Neural crest cell (in vitro differentiated cells): Measurements from ENCODE around the gene MBOAT1. TPM values are rescaled to one million over a fixed set of nuclear protein-coding genes. Genes with fewer than 3 reads are reported as not detected.

Experiments
- DNase-seq: peaks from one replicate; pipeline ENCODE4 v3.0.0; 2021; ENCODE audit warnings: low read depth, mixed read lengths, low spot score
- H3K27ac Mint-ChIP-seq: one replicate; pipeline ENCODE4 v1.8.0; 2021; ENCODE audit warnings: mild to moderate bottlenecking, mixed read lengths; ENCODE audit not compliant: unreplicated experiment
- H3K27me3 Mint-ChIP-seq: 2 replicates; pipeline ENCODE4 v1.8.0; 2021; ENCODE audit warnings: low read depth, mild to moderate bottlenecking, mixed read lengths
- H3K36me3 Mint-ChIP-seq: 2 replicates; pipeline ENCODE4 v1.8.0; 2021; ENCODE audit warnings: low read depth, mild to moderate bottlenecking, mixed read lengths
- H3K4me1 Mint-ChIP-seq: 2 replicates; pipeline ENCODE4 v1.8.0; 2021; ENCODE audit warnings: mixed read lengths
- H3K4me3 Mint-ChIP-seq: one replicate; pipeline ENCODE4 v1.8.0; 2021; ENCODE audit warnings: mild to moderate bottlenecking, mixed read lengths
- H3K9me3 Mint-ChIP-seq: 2 replicates; pipeline ENCODE4 v1.8.0; 2021; ENCODE audit warnings: mixed read lengths
- total RNA-seq: library from RNA; stranded (reverse); gene quantifications from 2 replicates; pipeline ENCODE4 v1.2.1, GENCODE V29; 2021
- TF ChIP-seq, protein P1 (sequence below): fragments of 200-600 bp; sonication (generic); conservative IDR thresholded peaks from 2 replicates; pipeline ENCODE4 v1.5.0; 2021; ENCODE audit warnings: antibody characterized with exemption, mild to moderate bottlenecking

Gene MBOAT1
- total RNA-seq, 1 donor from 2014 or later, result 11.4 TPM

DNA sequence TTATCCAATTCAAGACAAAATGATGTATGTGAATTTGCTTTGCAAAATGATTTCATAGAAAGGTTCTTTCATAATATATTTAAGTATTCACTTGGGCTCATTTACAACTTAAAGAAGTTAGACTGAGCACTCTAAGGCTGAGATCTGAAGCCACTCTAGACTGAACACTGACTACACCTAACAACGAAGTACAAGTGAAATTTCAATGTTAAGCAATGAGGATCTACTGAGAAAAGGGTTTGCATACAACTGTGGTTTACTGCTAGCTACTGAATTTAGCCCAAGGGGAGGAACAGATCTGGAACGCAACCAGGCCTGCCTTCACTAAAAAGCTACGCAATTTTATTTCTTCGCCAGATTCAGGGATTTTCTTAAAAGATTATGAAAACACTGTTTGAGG lies 106.4 kb downstream of the MBOAT1 start:
- H3K27ac Mint-ChIP-seq, result no peak overlapping the region
- TF ChIP-seq, protein P1, sequence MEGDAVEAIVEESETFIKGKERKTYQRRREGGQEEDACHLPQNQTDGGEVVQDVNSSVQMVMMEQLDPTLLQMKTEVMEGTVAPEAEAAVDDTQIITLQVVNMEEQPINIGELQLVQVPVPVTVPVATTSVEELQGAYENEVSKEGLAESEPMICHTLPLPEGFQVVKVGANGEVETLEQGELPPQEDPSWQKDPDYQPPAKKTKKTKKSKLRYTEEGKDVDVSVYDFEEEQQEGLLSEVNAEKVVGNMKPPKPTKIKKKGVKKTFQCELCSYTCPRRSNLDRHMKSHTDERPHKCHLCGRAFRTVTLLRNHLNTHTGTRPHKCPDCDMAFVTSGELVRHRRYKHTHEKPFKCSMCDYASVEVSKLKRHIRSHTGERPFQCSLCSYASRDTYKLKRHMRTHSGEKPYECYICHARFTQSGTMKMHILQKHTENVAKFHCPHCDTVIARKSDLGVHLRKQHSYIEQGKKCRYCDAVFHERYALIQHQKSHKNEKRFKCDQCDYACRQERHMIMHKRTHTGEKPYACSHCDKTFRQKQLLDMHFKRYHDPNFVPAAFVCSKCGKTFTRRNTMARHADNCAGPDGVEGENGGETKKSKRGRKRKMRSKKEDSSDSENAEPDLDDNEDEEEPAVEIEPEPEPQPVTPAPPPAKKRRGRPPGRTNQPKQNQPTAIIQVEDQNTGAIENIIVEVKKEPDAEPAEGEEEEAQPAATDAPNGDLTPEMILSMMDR, result no peak

DNA sequence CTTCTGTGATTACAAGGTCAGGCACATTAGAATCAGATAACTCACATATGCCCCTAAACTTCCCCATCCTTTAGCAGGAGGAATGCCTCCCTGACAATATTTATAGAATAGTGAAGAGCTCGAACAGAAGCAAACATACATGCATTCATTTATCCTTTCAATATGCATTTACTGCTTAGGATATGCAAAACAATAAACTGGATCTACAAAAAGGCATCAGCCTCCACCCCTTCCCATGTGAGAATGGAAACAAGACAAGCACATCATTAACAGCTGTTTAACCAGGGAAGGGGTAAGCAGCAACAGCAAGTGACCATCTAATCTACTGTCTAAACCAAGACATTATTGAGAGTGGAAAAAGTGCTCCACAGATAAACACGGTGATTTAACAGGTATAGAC lies 107.6 kb downstream of the MBOAT1 start:
- H3K27ac Mint-ChIP-seq, result no peak overlapping the region
- DNase-seq, result no peak
- H3K27me3 Mint-ChIP-seq, result no peaks in the 10 kb centered on the region
- TF ChIP-seq, protein P1, result no peak
- H3K36me3 Mint-ChIP-seq, result peaks cover 5% of the 10 kb centered on the region
- peaks cover 3% of the 10 kb centered on the region for H3K4me1 Mint-ChIP-seq
- no peak overlapping the region for H3K4me3 Mint-ChIP-seq
- H3K9me3 Mint-ChIP-seq, result no peaks in the 10 kb centered on the region

More for the DNA sequence above, 106.4 kb downstream of the MBOAT1 start:
- Mint-ChIP-seq H3K9me3 (no peaks in the 10 kb centered on the region), H3K4me1 (peaks cover 3% of the 10 kb centered on the region), H3K4me3 (no peak overlapping the region), H3K27me3 (no peaks in the 10 kb centered on the region), H3K36me3 (peaks cover 5% of the 10 kb centered on the region)
- no peak for DNase-seq

DNA sequence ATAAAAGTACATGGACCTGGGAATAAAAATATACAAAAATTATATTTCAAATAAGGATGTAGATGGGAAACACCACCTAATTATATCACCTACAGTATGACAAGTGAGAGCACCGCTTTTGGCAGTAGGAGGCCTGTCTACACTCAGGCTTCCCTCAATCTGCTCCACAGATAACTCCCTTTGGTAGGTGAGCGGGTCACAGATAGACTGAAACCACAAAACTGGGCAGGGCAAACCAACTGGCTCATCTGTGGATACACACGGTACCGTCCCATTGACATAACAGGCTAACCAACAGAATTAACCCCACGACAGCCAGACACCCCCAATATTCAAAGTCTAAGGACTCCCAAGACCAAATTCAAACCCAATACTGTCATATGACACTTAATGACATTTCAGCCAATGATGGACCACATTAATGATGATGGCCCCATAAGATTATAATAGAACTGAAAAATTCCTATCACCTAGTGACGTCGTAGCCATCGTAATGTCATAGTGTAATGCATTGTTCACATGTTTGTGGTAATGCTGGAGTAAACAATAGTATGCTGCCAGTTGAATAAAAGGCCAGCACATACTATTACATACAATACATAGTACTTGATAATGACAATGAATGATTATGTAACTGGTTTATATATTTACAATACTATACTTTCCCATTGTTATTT lies 109.7 kb downstream of the MBOAT1 start:
- DNase-seq, result no peak
- no peak overlapping the region for H3K4me3 Mint-ChIP-seq
- H3K36me3 Mint-ChIP-seq, result peaks cover 3% of the 10 kb centered on the region
- TF ChIP-seq, protein P1, result no peak
- no peaks in the 10 kb centered on the region for H3K9me3 Mint-ChIP-seq
- no peak overlapping the region for H3K27ac Mint-ChIP-seq
- no peaks in the 10 kb centered on the region for H3K27me3 Mint-ChIP-seq
- peaks cover 3% of the 10 kb centered on the region for H3K4me1 Mint-ChIP-seq

DNA sequence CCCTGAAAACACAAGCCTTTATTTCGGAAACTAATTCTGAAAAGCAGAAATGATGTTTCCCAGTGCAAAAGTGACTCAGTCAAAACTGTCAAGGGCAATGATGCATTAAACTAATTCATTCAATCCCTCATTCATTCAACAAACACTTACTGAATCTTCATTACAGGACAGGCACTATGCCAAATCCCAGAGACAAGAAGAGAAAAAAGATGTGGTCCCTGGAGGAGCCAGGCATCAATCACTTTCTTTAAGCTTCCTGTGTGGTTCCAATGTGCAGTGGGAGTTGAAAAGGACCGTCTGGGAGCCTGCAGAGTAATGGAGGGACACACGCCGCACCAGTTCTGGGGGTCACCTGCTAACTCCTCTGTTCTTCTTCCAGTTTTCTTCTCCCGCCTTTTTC lies 113.1 kb downstream of the MBOAT1 start:
- Mint-ChIP-seq H3K36me3 (peaks cover 3% of the 10 kb centered on the region), H3K4me1 (peaks cover 20% of the 10 kb centered on the region), H3K4me3 (no peak overlapping the region), H3K9me3 (no peaks in the 10 kb centered on the region), H3K27me3 (no peaks in the 10 kb centered on the region), H3K27ac (no peak overlapping the region)
- DNase-seq, result no peak
- TF ChIP-seq, protein P1, result no peak

DNA sequence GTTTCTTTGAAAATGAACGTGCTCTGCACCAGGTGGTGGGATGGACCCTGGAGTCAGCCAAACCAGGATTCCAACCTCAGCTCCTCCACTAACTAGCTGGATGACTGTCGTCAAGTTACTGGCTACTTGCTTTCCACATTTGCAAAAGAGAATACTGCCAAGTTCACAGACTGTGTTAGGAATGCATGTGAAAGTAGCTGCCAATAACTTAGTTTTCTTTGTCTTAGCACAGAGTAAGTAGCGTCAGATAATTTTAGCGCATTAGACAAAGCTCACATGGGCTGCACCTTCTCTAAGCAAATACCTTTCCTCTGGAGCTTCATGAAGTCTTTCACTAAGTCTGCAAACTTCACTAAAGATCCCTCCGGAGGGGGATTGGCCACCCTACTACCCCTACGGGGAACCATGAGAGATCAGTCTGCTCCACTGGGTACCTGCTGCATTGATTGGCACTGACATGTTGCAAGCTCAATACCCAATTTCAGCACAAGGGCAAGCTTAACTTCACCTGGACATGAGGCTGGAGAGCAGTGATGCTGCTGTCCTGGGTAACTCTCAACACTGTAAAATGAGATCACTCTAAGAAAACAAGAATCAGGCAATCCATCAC lies 113.9 kb downstream of the MBOAT1 start:
- H3K36me3 Mint-ChIP-seq, result peaks cover 3% of the 10 kb centered on the region
- no peak overlapping the region for H3K27ac Mint-ChIP-seq
- H3K27me3 Mint-ChIP-seq, result no peaks in the 10 kb centered on the region
- no peaks in the 10 kb centered on the region for H3K9me3 Mint-ChIP-seq
- no peak overlapping the region for H3K4me3 Mint-ChIP-seq
- TF ChIP-seq, protein P1, result no peak
- no peak for DNase-seq
- H3K4me1 Mint-ChIP-seq, result peaks cover 25% of the 10 kb centered on the region
